ENCODE measurements around the gene TAOK3. TPM values are rescaled to one million over a fixed set of nuclear protein-coding genes. Genes with fewer than 3 reads are reported as not detected.

TAOK3 gene
- total RNA-seq, 1 donor: 34.5 TPM

GRCh38 chr12:118102609-118103008 lies 270.1 kb downstream of the TAOK3 start:
- TF ChIP-seq CTCF (IDR thresholded peaks at IDR 0.05; ENCODE audit: insufficient read depth, low read depth, low read length): no peak
- peak overlapping the region; percentile 75 for H3K4me3 ChIP-seq (ENCODE audit: low read depth, low read length)
- DNase-seq (ENCODE audit: low read depth): no peak

GRCh38 chr12:118102070-118102469 lies 270.6 kb downstream of the TAOK3 start:
- no peak for TF ChIP-seq CTCF (IDR thresholded peaks at IDR 0.05; ENCODE audit: insufficient read depth, low read depth, low read length)
- no peak overlapping the region for H3K4me3 ChIP-seq (ENCODE audit: low read depth, low read length)
- no peak for DNase-seq (ENCODE audit: low read depth)

- DNase-seq (ENCODE audit: low read depth): no peak
- no peak for TF ChIP-seq CTCF (IDR thresholded peaks at IDR 0.05; ENCODE audit: insufficient read depth, low read depth, low read length)
- H3K4me3 ChIP-seq (ENCODE audit: low read depth, low read length): no peak overlapping the region
Observed at GRCh38 chr12:118101051-118101450, 271.7 kb downstream of the TAOK3 start.

Other genes with a start within 250 kb of the TAOK3 start
- 155 and 156 TPM in 2 replicates for gene PEBP1, start 236.8 kb downstream of the TAOK3 start, total RNA-seq
- 34.1 and 53.5 TPM in 2 replicates for gene SUDS3, start 3.6 kb upstream of the TAOK3 start, total RNA-seq